ENCODE data around the gene WDR43.

Gene WDR43

GRCh38 chr2:28908172-28908571, 13.7 kb downstream of the WDR43 start:
- H3K14ac ChIP-seq (ENCODE audit: low read length), result no peak overlapping the region
- no CpG with 5 or more reads among the region's 1 CpG for WGBS, 2 donors (ENCODE audit: extremely low coverage in 2 of 2, insufficient read length in 2 of 2, insufficient replicate concordance in 1 of 2)
- no peak overlapping the region for H2AFZ ChIP-seq (ENCODE audit: low read length)
- H2BK12ac ChIP-seq (ENCODE audit: low read length), result no peak overlapping the region
- H3K9ac ChIP-seq (ENCODE audit: low read depth, low read length, poor library complexity), result no peak overlapping the region
- H3K4ac ChIP-seq (ENCODE audit: low read length), result no peak overlapping the region
- H3K27ac ChIP-seq (replicated peaks; ENCODE audit: low read length), result no peak overlapping the region
- H3K36me3 ChIP-seq (replicated peaks in 1 of 2; ENCODE audit: control insufficient read depth in 2 of 2, insufficient read depth in 2 of 2, low read length in 2 of 2), result peaks cover 28 to 98% of the 10 kb centered on the region in 2 donors
- H3K4me2 ChIP-seq (ENCODE audit: insufficient read depth, low read length, poor library complexity, severe bottlenecking), result no peak overlapping the region
- no peak overlapping the region for H3K18ac ChIP-seq (ENCODE audit: low read length)
- DNase-seq (ENCODE audit: low spot score), result no peak
- no peaks in the 10 kb centered on the region for H3K9me3 ChIP-seq (replicated peaks in 1 of 2; ENCODE audit: control insufficient read depth in 2 of 2, insufficient read depth in 1 of 2, low read depth in 1 of 2, low read length in 2 of 2)
- H2BK5ac ChIP-seq (ENCODE audit: low read length), result no peak overlapping the region
- H2BK15ac ChIP-seq (ENCODE audit: low read length), result no peak overlapping the region
- H3K4me3 ChIP-seq (ENCODE audit: low read length in 2 of 2), result no peak overlapping the region
- no peak overlapping the region for H4K8ac ChIP-seq (ENCODE audit: low read depth, low read length)
- no peak overlapping the region for H2AK5ac ChIP-seq (ENCODE audit: low read depth, low read length)
- no peak overlapping the region for H4K91ac ChIP-seq (ENCODE audit: low read depth, low read length, poor library complexity)
- peaks cover 3% of the 10 kb centered on the region for H3K79me1 ChIP-seq (ENCODE audit: low read depth, low read length)
- H3K27me3 ChIP-seq (ENCODE audit: control insufficient read depth in 3 of 3, insufficient read depth in 3 of 3, low read depth in 1 of 3, low read length in 3 of 3), result no peaks in the 10 kb centered on the region
- H3K4me1 ChIP-seq (ENCODE audit: control insufficient read depth in 2 of 2, insufficient read depth in 1 of 2, low read depth in 1 of 2, low read length in 2 of 2), result no peaks in the 10 kb centered on the region
- no peak overlapping the region for H2BK120ac ChIP-seq (ENCODE audit: low read depth, low read length)
- no peak overlapping the region for H3K23ac ChIP-seq (ENCODE audit: low read depth, low read length, poor library complexity)

GRCh38 chr2:28909655-28910353, 15.3 kb downstream of the WDR43 start:
- H2BK12ac ChIP-seq (ENCODE audit: low read length), result no peak overlapping the region
- H4K91ac ChIP-seq (ENCODE audit: low read depth, low read length, poor library complexity), result no peak overlapping the region
- no peaks in the 10 kb centered on the region for H3K9me3 ChIP-seq (replicated peaks in 1 of 2; ENCODE audit: control insufficient read depth in 2 of 2, insufficient read depth in 1 of 2, low read depth in 1 of 2, low read length in 2 of 2)

GRCh38 chr2:28915939-28916338, 21.5 kb downstream of the WDR43 start:
- Histone ChIP-seq H3K14ac (ENCODE audit: low read length) (no peak overlapping the region), H3K36me3 (replicated peaks in 1 of 2; ENCODE audit: control insufficient read depth in 2 of 2, insufficient read depth in 2 of 2, low read length in 2 of 2) (peaks cover 12 to 95% of the 10 kb centered on the region in 2 donors), H4K91ac (ENCODE audit: low read depth, low read length, poor library complexity) (no peak overlapping the region), H2BK12ac (ENCODE audit: low read length) (no peak overlapping the region), H3K4me3 (ENCODE audit: low read length in 2 of 2) (no peak overlapping the region), H2AFZ (ENCODE audit: low read length) (no peak overlapping the region), H3K18ac (ENCODE audit: low read length) (no peak overlapping the region), H4K8ac (ENCODE audit: low read depth, low read length) (no peak overlapping the region), H3K23ac (ENCODE audit: low read depth, low read length, poor library complexity) (no peak overlapping the region), H3K9me3 (replicated peaks in 1 of 2; ENCODE audit: control insufficient read depth in 2 of 2, insufficient read depth in 1 of 2, low read depth in 1 of 2, low read length in 2 of 2) (no peaks in the 10 kb centered on the region), H3K4me1 (ENCODE audit: control insufficient read depth in 2 of 2, insufficient read depth in 1 of 2, low read depth in 1 of 2, low read length in 2 of 2) (no peaks in the 10 kb centered on the region), H3K4me2 (ENCODE audit: insufficient read depth, low read length, poor library complexity, severe bottlenecking) (no peak overlapping the region), H2BK5ac (ENCODE audit: low read length) (no peak overlapping the region), H2BK15ac (ENCODE audit: low read length) (no peak overlapping the region), H3K9ac (ENCODE audit: low read depth, low read length, poor library complexity) (no peak overlapping the region), H3K79me1 (ENCODE audit: low read depth, low read length) (no peaks in the 10 kb centered on the region), H3K27ac (replicated peaks; ENCODE audit: low read length) (no peak overlapping the region), H2BK120ac (ENCODE audit: low read depth, low read length) (no peak overlapping the region), H3K27me3 (ENCODE audit: control insufficient read depth in 3 of 3, insufficient read depth in 3 of 3, low read depth in 1 of 3, low read length in 3 of 3) (no peaks in the 10 kb centered on the region), H3K4ac (ENCODE audit: low read length) (no peak overlapping the region), H2AK5ac (ENCODE audit: low read depth, low read length) (no peak overlapping the region)
- no peak for DNase-seq (ENCODE audit: low spot score)
- no CpG with 5 or more reads among the region's 1 CpG for WGBS, 2 donors (ENCODE audit: extremely low coverage in 2 of 2, insufficient read length in 2 of 2, insufficient replicate concordance in 1 of 2)

More at GRCh38 chr2:28909655-28910353, 15.3 kb downstream of the WDR43 start:
- Histone ChIP-seq H3K4me2 (ENCODE audit: insufficient read depth, low read length, poor library complexity, severe bottlenecking) (no peak overlapping the region), H2AFZ (ENCODE audit: low read length) (no peak overlapping the region), H2BK15ac (ENCODE audit: low read length) (no peak overlapping the region), H2AK5ac (ENCODE audit: low read depth, low read length) (no peak overlapping the region), H3K14ac (ENCODE audit: low read length) (no peak overlapping the region), H3K23ac (ENCODE audit: low read depth, low read length, poor library complexity) (no peak overlapping the region), H3K36me3 (replicated peaks in 1 of 2; ENCODE audit: control insufficient read depth in 2 of 2, insufficient read depth in 2 of 2, low read length in 2 of 2) (peaks cover 33 to 98% of the 10 kb centered on the region in 2 donors), H3K4me3 (ENCODE audit: low read length in 2 of 2) (no peak overlapping the region), H2BK5ac (ENCODE audit: low read length) (no peak overlapping the region), H3K27ac (replicated peaks; ENCODE audit: low read length) (no peak overlapping the region), H3K27me3 (ENCODE audit: control insufficient read depth in 3 of 3, insufficient read depth in 3 of 3, low read depth in 1 of 3, low read length in 3 of 3) (no peaks in the 10 kb centered on the region), H3K4ac (ENCODE audit: low read length) (no peak overlapping the region), H3K79me1 (ENCODE audit: low read depth, low read length) (peaks cover 3% of the 10 kb centered on the region), H4K8ac (ENCODE audit: low read depth, low read length) (no peak overlapping the region), H2BK120ac (ENCODE audit: low read depth, low read length) (no peak overlapping the region), H3K18ac (ENCODE audit: low read length) (no peak overlapping the region), H3K4me1 (ENCODE audit: control insufficient read depth in 2 of 2, insufficient read depth in 1 of 2, low read depth in 1 of 2, low read length in 2 of 2) (no peaks in the 10 kb centered on the region), H3K9ac (ENCODE audit: low read depth, low read length, poor library complexity) (no peak overlapping the region)
- DNase-seq (ENCODE audit: low spot score), result no peak
- WGBS, 2 donors (ENCODE audit: extremely low coverage in 2 of 2, insufficient read length in 2 of 2, insufficient replicate concordance in 1 of 2), result 100% methylated on average over 1 of the region's 6 CpGs; no CpG with 5 or more reads in 1 of the 2 donors

GRCh38 chr2:28926847-28927246, 32.4 kb downstream of the WDR43 start:
- H4K8ac ChIP-seq (ENCODE audit: low read depth, low read length), result no peak overlapping the region
- no peak overlapping the region for H2BK15ac ChIP-seq (ENCODE audit: low read length)
- no peaks in the 10 kb centered on the region for H3K9me3 ChIP-seq (replicated peaks in 1 of 2; ENCODE audit: control insufficient read depth in 2 of 2, insufficient read depth in 1 of 2, low read depth in 1 of 2, low read length in 2 of 2)
- WGBS, 2 donors (ENCODE audit: extremely low coverage in 2 of 2, insufficient read length in 2 of 2, insufficient replicate concordance in 1 of 2), result no CpG with 5 or more reads among the region's 4 CpGs
- no peak overlapping the region for H3K18ac ChIP-seq (ENCODE audit: low read length)
- no peak overlapping the region for H3K4me2 ChIP-seq (ENCODE audit: insufficient read depth, low read length, poor library complexity, severe bottlenecking)
- H3K9ac ChIP-seq (ENCODE audit: low read depth, low read length, poor library complexity), result no peak overlapping the region
- no peak overlapping the region for H2AFZ ChIP-seq (ENCODE audit: low read length)
- no peak overlapping the region for H3K4ac ChIP-seq (ENCODE audit: low read length)
- no peak overlapping the region for H3K23ac ChIP-seq (ENCODE audit: low read depth, low read length, poor library complexity)
- H2BK5ac ChIP-seq (ENCODE audit: low read length), result no peak overlapping the region
- no peak overlapping the region for H3K4me3 ChIP-seq (ENCODE audit: low read length in 2 of 2)
- H3K36me3 ChIP-seq (replicated peaks in 1 of 2; ENCODE audit: control insufficient read depth in 2 of 2, insufficient read depth in 2 of 2, low read length in 2 of 2), result peaks cover 24 to 100% of the 10 kb centered on the region in 2 donors
- H3K79me1 ChIP-seq (ENCODE audit: low read depth, low read length), result no peaks in the 10 kb centered on the region
- no peaks in the 10 kb centered on the region for H3K4me1 ChIP-seq (ENCODE audit: control insufficient read depth in 2 of 2, insufficient read depth in 1 of 2, low read depth in 1 of 2, low read length in 2 of 2)
- no peak overlapping the region for H2BK12ac ChIP-seq (ENCODE audit: low read length)
- DNase-seq (ENCODE audit: low spot score), result no peak
- H3K27ac ChIP-seq (replicated peaks; ENCODE audit: low read length), result no peak overlapping the region
- no peak overlapping the region for H2AK5ac ChIP-seq (ENCODE audit: low read depth, low read length)
- no peaks in the 10 kb centered on the region for H3K27me3 ChIP-seq (ENCODE audit: control insufficient read depth in 3 of 3, insufficient read depth in 3 of 3, low read depth in 1 of 3, low read length in 3 of 3)
- no peak overlapping the region for H3K14ac ChIP-seq (ENCODE audit: low read length)
- H4K91ac ChIP-seq (ENCODE audit: low read depth, low read length, poor library complexity), result no peak overlapping the region
- no peak overlapping the region for H2BK120ac ChIP-seq (ENCODE audit: low read depth, low read length)

All from neuronal stem cell (in vitro differentiated cells).